ENCODE results near the gene FAM81A. TPM values are rescaled to one million over a fixed set of nuclear protein-coding genes. Genes with fewer than 3 reads are reported as not detected.

The FAM81A gene
- total and polyA plus RNA-seq, 11 donors, result 0.91 to 4.6 (median 3.2) TPM

DNA sequence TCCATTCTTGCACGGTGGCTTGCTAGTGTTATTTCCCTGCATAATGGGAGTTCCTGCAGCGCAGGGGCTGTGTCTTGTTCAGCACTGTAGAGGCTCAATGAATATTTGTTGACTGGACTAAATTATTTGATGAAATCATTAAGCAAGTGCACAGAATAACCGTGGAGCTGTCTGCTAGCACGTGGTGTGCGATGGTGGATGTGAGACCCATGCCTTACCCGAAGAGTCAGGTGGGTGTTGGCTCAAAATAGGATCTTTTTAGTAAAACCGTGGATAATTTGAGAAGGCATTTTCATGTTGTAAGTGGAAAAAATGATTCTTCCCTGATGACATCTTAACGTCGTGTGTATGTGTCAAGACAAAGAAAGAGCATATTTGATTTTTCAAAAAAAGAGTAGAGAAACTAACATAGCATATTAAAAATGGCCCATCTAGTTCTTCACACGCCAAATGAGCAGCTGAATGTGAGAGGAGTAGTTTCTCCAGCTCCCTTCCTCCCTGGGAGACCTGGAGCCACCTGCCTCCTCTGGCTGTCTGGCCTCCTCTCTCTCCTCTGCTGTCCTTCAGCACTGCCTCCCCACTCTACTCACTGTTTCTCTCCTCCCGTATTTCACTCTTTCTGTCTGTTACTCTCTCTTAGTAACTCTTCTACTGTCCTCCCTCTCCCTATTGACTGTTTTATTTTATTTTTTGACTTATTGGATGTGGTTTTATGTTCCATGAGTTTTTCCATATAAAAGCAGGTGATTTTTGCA, 6.3 kb downstream of the FAM81A start:
- H3K27me3 ChIP-seq, result no peaks in the 10 kb centered on the region
- WGBS, 4 donors, result 85 to 91% (median 88%) methylated on average over 11 of the region's 11 CpGs

DNA sequence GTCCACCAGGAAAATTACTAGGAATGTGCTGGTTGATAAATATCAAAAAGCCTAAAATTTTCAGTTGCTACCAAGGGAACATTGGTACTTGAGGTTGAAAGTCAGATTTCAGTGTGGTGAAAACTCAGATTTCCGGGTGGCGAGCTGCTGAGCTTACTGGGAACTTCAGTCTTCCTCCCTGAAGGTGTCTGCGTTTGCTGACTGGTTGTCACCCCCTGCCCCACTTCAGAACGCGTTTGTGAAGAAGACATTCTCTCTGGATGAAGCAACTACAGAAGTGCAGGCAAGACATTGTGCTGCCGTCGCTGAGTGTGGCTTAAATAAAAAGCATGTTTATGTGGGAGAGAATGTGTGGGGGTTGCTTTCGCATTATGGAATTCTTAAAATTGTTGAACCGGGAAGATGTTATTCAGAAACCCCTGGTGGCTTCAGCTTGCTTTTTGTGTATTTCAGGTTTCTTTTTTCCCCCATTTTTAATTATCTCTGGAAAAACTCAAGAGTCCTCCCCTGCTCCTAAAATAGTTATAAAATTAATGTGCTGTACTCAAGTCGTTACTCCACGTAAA, 7.1 kb downstream of the FAM81A start:
- no peaks in the 10 kb centered on the region for H3K36me3 ChIP-seq
- ATAC-seq, result no peak
- WGBS, 4 donors, result 72 to 79% (median 72%) methylated on average over 11 of the region's 11 CpGs
- H3K4me1 ChIP-seq, result peaks cover 0 to 10% (median 0%) of the 10 kb centered on the region in 12 donors
- H3K4me3 ChIP-seq, result no peak overlapping the region
- TF ChIP-seq, protein P1, sequence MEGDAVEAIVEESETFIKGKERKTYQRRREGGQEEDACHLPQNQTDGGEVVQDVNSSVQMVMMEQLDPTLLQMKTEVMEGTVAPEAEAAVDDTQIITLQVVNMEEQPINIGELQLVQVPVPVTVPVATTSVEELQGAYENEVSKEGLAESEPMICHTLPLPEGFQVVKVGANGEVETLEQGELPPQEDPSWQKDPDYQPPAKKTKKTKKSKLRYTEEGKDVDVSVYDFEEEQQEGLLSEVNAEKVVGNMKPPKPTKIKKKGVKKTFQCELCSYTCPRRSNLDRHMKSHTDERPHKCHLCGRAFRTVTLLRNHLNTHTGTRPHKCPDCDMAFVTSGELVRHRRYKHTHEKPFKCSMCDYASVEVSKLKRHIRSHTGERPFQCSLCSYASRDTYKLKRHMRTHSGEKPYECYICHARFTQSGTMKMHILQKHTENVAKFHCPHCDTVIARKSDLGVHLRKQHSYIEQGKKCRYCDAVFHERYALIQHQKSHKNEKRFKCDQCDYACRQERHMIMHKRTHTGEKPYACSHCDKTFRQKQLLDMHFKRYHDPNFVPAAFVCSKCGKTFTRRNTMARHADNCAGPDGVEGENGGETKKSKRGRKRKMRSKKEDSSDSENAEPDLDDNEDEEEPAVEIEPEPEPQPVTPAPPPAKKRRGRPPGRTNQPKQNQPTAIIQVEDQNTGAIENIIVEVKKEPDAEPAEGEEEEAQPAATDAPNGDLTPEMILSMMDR (IDR thresholded peaks at IDR 0.05), result no peak
- TF ChIP-seq POLR2A (IDR thresholded peaks at IDR 0.05), result no peak
- no peak for DNase-seq
- no peaks in the 10 kb centered on the region for H3K9me3 ChIP-seq
- intact Hi-C loops (cut with DNase I), result no loop called here
- no peaks in the 10 kb centered on the region for H3K27me3 ChIP-seq
- H3K27ac ChIP-seq, result no peak overlapping the region

More for the DNA sequence above, 6.3 kb downstream of the FAM81A start:
- TF ChIP-seq, protein P1 (IDR thresholded peaks at IDR 0.05), result no peak
- TF ChIP-seq POLR2A (IDR thresholded peaks at IDR 0.05), result no peak
- ATAC-seq (no peak), DNase-seq (no peak)
- intact Hi-C loops (cut with DNase I), result no loop called here
- Histone ChIP-seq H3K4me1 (peaks cover 0 to 10% (median 0%) of the 10 kb centered on the region in 12 donors), H3K9me3 (no peaks in the 10 kb centered on the region), H3K4me3 (no peak overlapping the region), H3K27ac (no peak overlapping the region), H3K36me3 (no peaks in the 10 kb centered on the region)

- TF ChIP-seq POLR2A (IDR thresholded peaks at IDR 0.05), result no peak
- TF ChIP-seq, protein P1 (IDR thresholded peaks at IDR 0.05), result no peak
- intact Hi-C loops (cut with DNase I), result no loop called here
- Histone ChIP-seq H3K4me3 (no peak overlapping the region), H3K27ac (no peak overlapping the region), H3K4me1 (peaks cover 0 to 10% (median 0%) of the 10 kb centered on the region in 12 donors), H3K9me3 (no peaks in the 10 kb centered on the region), H3K36me3 (no peaks in the 10 kb centered on the region), H3K27me3 (no peaks in the 10 kb centered on the region)
- 72 to 85% (median 80%) methylated on average over 3 of the region's 3 CpGs for WGBS, 4 donors
- no peak for DNase-seq
- no peak for ATAC-seq
Measured at GRCh38 chr15:59446232-59446957, 8.4 kb downstream of the FAM81A start.

- Histone ChIP-seq H3K9me3 (no peaks in the 10 kb centered on the region), H3K36me3 (no peaks in the 10 kb centered on the region), H3K27me3 (no peaks in the 10 kb centered on the region), H3K4me3 (no peak overlapping the region), H3K4me1 (peaks cover 0 to 10% (median 0%) of the 10 kb centered on the region in 12 donors), H3K27ac (no peak overlapping the region)
- TF ChIP-seq POLR2A (IDR thresholded peaks at IDR 0.05), result no peak
- TF ChIP-seq, protein P1 (IDR thresholded peaks at IDR 0.05), result no peak
- intact Hi-C loops (cut with DNase I), result no loop called here
- ATAC-seq, result no peak
- DNase-seq, result no peak
- WGBS, 4 donors, result 98 to 100% (median 100%) methylated on average over 1 of the region's 1 CpG
Measured at GRCh38 chr15:59447367-59447766, 9.4 kb downstream of the FAM81A start.

All from heart left ventricle (tissue), 16 donors.